Glutamatergic neuron (in vitro differentiated cells): ENCODE measurements around the gene PPTC7. TPM values are rescaled to one million over a fixed set of nuclear protein-coding genes. Genes with fewer than 3 reads are reported as not detected.
A peak's percentile ranks its signal among the peaks of the same experiment; 100 is the strongest.

Experiments
- DNase-seq: peaks from one replicate; pipeline ENCODE4 v3.0.0; 2022
- H3K27ac Mint-ChIP-seq: one replicate; pipeline ENCODE4 v1.8.0; 2020; ENCODE audit warnings: mild to moderate bottlenecking, mixed read lengths, inconsistent platforms; ENCODE audit not compliant: unreplicated experiment
- H3K27me3 Mint-ChIP-seq: one replicate; pipeline ENCODE4 v1.8.0; 2020; ENCODE audit warnings: mild to moderate bottlenecking, moderate library complexity, mixed read lengths, inconsistent platforms; ENCODE audit not compliant: unreplicated experiment
- H3K36me3 Mint-ChIP-seq: one replicate; pipeline ENCODE4 v1.8.0; 2020; ENCODE audit warnings: mild to moderate bottlenecking, mixed read lengths, inconsistent platforms; ENCODE audit not compliant: unreplicated experiment
- H3K4me1 Mint-ChIP-seq: one replicate; pipeline ENCODE4 v1.8.0; 2020; ENCODE audit warnings: mild to moderate bottlenecking, low read depth, mixed read lengths, inconsistent platforms; ENCODE audit not compliant: unreplicated experiment
- H3K4me3 Mint-ChIP-seq: one replicate; pipeline ENCODE4 v1.8.0; 2020; ENCODE audit warnings: mild to moderate bottlenecking, mixed read lengths, inconsistent platforms; ENCODE audit not compliant: unreplicated experiment
- H3K9me3 Mint-ChIP-seq: one replicate; pipeline ENCODE4 v1.8.0; 2020; ENCODE audit warnings: mild to moderate bottlenecking, moderate library complexity, mixed read lengths, inconsistent platforms; ENCODE audit not compliant: unreplicated experiment
- CTCF ChIP-seq: fragments of 200-600 bp; sonication (generic); IDR thresholded peaks from one replicate; pipeline ENCODE4 v1.5.0; 2021; ENCODE audit not compliant: partially characterized antibody, unreplicated experiment
- total RNA-seq: library from RNA; stranded (reverse); fragmentation: NEBNext Ultra II Directional; extraction: Animal tissue kit (Norgen Biotek cat#: 25700); gene quantifications from one replicate; pipeline ENCODE4 v1.2.1, GENCODE V29; 2021; ENCODE audit not compliant: unreplicated experiment

Gene PPTC7
- total RNA-seq, 1 donor from 2014 or later: 11.4 TPM

- Mint-ChIP-seq H3K27ac (no peak overlapping the region), H3K9me3 (no peaks in the 10 kb centered on the region), H3K27me3 (no peaks in the 10 kb centered on the region), H3K4me1 (no peaks in the 10 kb centered on the region), H3K36me3 (no peaks in the 10 kb centered on the region), H3K4me3 (no peak overlapping the region)
- DNase-seq: no peak
- TF ChIP-seq CTCF: no peak
Measured at GRCh38 chr12:110508071-110508586, 75.0 kb downstream of the PPTC7 start.

DNA sequence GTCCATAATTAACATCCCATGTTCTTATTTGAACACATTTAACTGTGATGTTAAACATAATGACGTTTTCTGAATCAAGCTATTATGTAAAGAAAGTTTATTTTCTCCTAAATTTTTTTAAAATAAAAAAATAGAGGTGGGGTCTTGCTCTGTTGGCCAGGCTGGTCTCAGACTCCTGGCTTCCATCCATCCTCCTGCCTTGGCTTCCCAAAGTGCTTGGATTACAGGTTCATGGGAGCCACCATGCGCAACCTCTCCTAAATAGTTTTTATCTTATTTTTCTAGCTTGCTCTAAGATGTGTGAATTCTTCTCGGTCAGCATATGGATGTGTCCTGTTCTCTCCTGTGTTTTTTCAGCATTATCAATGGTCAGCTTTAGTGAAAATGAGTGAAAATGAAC lies 77.8 kb downstream of the PPTC7 start:
- TF ChIP-seq CTCF: no peak
- no peak for DNase-seq
- Mint-ChIP-seq H3K36me3 (no peaks in the 10 kb centered on the region), H3K27ac (no peak overlapping the region), H3K9me3 (peaks cover 7% of the 10 kb centered on the region), H3K4me3 (no peak overlapping the region), H3K27me3 (no peaks in the 10 kb centered on the region), H3K4me1 (peaks cover 2% of the 10 kb centered on the region)

DNA sequence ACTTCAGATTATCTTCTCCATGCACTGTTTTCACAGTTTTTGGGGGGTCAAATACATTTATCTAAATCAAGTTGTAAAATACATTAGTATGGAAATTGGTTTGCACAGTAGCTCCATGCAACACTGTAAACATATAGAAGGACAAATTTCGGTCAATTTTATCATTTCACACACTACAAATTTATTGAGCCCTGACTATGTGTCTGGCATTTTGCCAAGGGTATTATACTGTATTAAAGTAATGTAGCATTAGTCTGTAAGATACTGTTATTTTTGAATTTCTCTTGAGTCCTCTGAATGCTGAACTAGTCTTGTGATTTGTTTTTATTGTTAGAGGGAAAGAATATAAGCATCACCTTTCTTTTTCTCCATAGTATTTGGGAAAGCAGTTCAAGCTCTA lies 79.7 kb downstream of the PPTC7 start:
- no peak for TF ChIP-seq CTCF
- peaks cover 7% of the 10 kb centered on the region for H3K9me3 Mint-ChIP-seq
- no peaks in the 10 kb centered on the region for H3K36me3 Mint-ChIP-seq
- H3K4me1 Mint-ChIP-seq: peaks cover 2% of the 10 kb centered on the region
- H3K27ac Mint-ChIP-seq: no peak overlapping the region
- no peak for DNase-seq
- no peak overlapping the region for H3K4me3 Mint-ChIP-seq
- no peaks in the 10 kb centered on the region for H3K27me3 Mint-ChIP-seq

DNA sequence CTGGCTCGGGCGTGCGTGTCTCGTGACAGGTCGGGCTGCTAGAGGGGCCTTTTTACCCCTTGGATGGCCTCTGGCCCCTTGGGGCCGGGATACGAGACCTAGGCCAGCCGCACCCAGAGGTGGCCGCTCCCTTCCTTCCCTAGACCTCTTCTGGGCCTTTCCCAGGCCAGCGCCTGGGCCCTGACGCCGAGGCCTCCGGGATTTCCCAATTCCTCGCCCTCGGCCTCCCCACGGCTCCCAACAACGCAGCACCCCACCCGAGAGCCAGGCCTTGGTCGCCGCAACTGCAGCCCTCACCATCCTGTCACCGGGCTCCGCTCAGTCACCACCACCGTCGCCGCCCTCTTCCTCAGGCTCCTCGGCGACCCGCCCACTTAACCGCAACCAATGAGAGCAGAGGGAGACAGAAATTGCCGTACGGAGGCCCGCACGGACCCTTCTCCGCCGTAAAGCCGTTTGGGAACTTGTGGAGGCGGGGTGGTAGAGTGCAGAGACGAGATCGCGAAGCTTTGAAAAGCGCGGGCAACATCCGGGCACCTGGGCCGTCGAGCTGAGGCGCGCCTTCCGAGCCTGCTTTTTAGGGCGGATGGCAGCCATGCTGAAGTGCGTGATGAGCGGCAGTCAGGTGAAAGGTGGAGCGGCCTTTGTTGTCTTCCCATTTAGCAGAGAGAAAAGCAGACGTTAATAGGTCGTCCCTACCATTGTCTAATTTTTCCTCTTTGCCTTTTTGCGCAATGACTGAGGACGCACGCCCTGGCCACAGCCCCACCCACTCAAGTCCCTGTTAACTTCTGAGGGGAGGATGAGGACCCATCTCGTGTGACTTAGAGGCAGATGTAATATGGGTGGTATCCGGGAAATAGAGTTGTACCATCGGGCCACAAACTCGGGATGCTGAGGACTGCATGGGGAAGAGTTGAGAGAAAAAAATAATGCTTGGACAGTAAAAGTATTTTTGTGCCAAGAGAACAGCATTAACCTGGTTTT lies 81.1 kb downstream of the PPTC7 start, which contains the start of the genes RAD9B and VPS29:
TSS of gene RAD9B (plus strand) at position 580 of the 987 bp plus-strand sequence. CDS start at position 587, 7 bp downstream.
TSS of gene VPS29 (minus strand) at position 360 of the 987 bp plus-strand sequence. CDS start at position 300, 60 bp downstream.
- TF ChIP-seq CTCF: no peak
- H3K4me1 Mint-ChIP-seq: peaks cover 2% of the 10 kb centered on the region
- H3K36me3 Mint-ChIP-seq: no peaks in the 10 kb centered on the region
- H3K9me3 Mint-ChIP-seq: peaks cover 7% of the 10 kb centered on the region
- H3K27ac Mint-ChIP-seq: peak within 1 kb of the TSS; percentile 95
- H3K4me3 Mint-ChIP-seq: peak within 1 kb of the TSS; percentile 93
- no peaks in the 10 kb centered on the region for H3K27me3 Mint-ChIP-seq
- DNase-seq: peak; percentile 99

GRCh38 chr12:110501399-110501751 lies 81.7 kb downstream of the PPTC7 start:
- H3K4me3 Mint-ChIP-seq: peak overlapping the region; percentile 93
- no peaks in the 10 kb centered on the region for H3K36me3 Mint-ChIP-seq
- no peak for DNase-seq
- H3K27me3 Mint-ChIP-seq: no peaks in the 10 kb centered on the region
- peaks cover 2% of the 10 kb centered on the region for H3K4me1 Mint-ChIP-seq
- TF ChIP-seq CTCF: no peak
- H3K9me3 Mint-ChIP-seq: peaks cover 7% of the 10 kb centered on the region
- H3K27ac Mint-ChIP-seq: peak overlapping the region; percentile 95
